GM19023 (cell line): ENCODE measurements around the gene ADCYAP1R1.
A peak's percentile ranks its signal among the peaks of the same experiment; 100 is the strongest.

Source experiments
- ATAC-seq: cut with Tn5 transposase; IDR thresholded peaks from one replicate; pipeline ENCODE4 v1.9.1; 2021; ENCODE audit warnings: mild to moderate bottlenecking, moderate library complexity; ENCODE audit not compliant: unreplicated experiment

ADCYAP1R1 gene

DNA sequence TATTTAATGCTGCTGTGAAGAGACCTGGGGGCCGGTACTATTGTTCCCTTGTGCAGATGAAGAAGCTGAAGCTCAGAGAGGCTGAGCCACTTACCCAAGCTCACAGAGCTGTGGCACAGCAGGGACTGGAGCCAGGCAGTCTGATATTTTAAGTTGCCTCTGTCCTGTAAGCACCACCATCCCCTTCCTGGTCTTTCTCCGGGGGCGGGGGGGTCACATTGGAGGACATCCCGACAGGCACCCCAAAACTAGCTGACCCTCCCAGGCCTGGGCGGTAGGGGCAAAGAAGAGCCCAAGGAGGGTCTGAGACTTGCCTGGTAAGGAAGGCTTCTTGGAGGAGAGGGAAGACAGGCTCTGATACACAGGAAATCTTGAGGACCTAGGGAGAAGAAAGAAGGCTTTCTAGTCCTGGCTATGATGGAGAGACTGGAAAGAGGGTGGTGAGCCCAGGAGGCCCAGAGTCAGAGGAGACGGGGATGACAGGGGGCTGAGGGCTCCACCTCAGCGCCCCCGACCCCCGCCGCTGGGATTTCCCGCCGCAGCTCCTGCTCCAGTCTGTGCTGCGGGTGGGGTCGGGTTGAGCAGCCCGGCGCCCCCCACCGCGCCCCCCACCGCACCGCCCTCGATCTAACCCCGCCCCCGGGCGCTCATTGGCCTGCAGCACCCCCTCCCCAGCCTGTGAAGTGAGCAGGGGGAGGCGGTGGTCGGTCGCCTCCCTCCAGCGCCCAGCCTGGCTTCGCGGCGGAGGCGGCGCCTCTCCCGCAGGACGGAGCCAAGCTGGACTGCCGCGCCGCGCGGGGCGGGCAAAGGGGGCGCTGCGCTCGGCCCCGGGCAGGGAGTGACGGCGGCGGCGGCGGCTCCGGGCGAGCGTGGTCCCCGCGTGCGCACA, at the start of gene ADCYAP1R1:
ADCYAP1R1 (plus strand) TSS at position 711 of the 889 bp plus-strand sequence. CDS start 10,957 bp downstream, outside the sequence.
- ATAC-seq: no peak

DNA sequence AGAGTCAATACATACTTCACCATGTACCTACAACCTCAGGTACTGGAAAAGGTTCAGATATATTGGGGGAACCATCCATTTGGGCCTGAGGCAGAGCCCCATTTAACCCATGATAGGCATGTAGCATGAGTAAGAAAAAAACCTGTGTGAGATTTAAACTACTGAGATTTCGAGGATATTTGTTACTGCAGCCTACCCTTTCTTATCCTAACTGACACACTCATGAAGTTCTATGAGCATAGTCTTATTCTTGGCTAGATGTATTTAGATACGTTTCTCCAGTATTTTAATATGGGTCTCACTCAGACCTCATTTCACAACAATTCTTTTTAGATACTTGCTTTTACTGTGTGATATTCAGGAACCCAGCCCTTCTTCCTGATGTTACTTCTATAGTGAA, 49.0 kb upstream of the ADCYAP1R1 start:
- ATAC-seq: no peak

DNA sequence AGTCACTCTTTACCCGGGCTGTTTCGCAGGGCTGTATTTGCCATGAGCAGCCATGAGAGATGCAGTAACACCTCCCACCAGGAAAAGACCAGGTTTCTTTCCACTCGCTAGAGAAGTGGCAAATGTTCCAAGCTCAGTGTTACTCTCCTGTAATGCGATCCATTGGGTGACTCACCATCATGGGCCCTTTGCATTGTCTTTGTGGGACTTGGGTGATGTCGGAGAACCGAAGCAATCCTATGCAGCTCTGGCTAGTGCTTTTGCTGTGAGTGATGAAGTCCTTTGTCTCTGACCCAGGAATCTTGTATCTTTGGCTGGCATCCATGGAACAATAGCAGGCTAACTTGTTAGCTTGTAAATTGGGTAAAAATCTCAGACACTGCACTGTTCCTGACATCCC, 48.4 kb upstream of the ADCYAP1R1 start:
- no peak for ATAC-seq

DNA sequence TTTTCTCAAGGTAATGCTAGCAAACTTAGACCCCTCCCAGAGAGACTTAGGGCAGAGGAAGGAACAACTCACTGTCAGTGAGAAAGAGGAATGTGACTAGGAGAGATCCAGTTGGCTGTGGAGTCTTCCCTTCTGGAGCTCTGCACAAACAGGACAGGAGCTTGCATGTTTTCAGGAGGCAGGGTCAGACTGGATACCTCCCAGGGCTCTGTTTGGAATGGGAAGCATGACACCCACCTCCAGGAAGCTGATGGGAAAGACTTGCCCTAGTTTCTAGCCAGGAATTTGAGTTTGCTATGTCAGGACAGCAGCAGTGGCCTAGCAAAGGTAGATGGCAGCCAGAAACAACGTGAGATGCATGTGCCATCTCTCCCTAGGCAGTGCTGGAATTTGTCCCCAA, 47.7 kb upstream of the ADCYAP1R1 start:
- no peak for ATAC-seq

DNA sequence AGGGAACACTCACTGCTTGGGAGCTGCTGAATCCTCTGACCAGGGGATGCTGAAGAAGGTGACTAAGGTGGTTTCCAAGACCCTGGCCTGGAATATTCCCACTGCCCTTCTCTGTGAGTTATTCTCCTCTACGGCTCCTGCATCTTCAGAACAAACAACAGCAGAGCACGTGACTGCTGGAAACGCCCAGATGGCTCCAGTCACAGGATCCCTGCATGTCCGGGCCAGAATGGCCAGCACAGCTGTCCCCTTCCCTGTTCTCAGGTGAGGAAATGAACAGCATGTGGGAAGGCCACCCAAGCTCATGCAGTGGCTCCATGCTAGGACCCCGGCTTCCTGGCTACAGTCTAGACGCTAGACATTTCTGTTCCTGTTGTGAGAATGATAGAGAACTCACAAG, 45.3 kb upstream of the ADCYAP1R1 start:
- no peak for ATAC-seq

DNA sequence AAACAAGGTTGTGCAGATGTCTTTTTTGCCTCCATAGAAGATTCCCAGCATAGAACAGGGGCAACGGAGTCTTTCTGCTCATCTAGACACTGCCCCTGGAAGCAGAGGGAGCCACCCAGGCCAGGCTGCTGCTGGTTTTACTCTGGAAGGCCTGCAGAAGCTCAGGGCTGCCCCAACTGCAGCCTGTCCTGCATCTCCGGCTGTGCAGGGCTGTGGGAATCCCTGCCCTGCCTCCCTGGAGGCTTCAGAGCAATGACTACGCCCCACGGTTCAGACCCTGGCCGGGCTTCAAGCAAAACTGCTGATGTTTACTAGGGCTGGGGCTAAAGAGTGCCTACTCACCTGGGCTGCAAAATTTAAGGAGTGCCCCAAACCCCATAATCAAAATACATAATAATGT, 44.5 kb upstream of the ADCYAP1R1 start:
- ATAC-seq: no peak

DNA sequence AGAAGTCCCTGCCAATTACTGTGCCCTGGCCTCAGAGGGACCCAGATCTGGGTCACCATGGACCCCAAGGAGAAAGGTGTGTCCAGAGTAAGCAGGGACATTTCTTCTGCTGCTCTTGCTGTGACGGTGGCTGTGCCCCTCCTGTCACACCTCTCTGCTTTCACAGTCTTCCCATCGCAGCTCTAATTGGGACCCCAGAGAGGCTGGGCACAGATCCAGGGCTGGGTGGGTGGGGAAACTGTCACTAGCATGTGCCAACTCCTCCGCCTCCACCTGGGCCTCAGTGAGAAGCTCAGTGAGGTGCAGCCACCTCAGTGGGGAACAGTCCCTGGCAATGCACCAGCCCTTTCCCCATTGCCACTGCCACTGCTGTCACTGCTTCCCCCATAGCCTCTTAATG, 37.3 kb upstream of the ADCYAP1R1 start:
- no peak for ATAC-seq

DNA sequence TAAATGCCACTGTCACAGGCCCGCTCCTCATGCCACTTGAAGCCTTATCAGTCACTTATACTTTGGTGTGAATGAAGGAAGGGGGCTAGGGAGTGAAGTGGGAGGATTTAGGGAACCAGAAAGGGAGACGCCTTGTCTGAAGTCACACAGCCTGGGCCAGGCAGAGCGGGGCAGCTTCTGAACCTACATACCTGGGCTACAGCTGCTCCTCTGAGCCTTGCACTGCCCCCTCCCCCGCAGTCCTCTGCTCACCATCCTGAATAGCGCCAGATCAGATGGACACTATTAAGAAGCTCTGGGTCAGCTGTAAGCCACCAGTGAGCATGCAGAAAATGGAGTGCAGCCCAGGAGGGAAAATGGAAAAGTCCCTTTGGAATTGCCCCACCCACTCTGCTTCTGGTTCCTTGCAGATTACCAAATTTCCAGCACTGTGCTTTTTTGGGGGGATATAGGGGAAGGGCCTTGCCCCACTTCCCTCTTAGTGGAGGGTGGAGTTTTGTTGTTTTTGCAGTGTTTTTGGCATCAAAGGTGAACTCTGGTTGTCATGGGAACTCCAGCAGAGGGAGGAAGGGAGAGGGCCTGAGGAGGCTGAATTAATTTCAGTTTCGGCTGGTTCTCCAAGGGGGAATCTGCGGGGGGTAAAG, 35.0 kb upstream of the ADCYAP1R1 start:
- ATAC-seq: no peak

DNA sequence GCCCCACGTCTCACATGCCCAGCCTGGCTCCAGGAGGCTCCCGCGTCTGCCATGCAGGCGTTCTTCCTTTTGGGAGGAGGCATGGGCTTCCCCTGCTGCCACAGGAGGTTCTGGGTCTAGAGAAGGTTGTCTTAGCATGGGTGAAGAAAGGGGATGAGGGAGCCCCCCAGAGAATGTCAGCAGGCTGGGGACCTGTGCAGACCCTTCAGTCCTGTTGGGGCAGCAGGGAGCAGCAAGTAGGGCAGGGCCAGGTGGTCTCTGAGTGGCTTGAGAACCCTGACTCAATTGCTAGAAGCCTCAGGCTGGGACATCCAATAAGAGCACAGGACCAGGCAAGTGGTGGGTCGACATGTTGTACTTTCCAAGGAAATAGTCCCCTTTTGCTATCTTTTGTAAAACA, 34.4 kb upstream of the ADCYAP1R1 start:
- no peak for ATAC-seq

DNA sequence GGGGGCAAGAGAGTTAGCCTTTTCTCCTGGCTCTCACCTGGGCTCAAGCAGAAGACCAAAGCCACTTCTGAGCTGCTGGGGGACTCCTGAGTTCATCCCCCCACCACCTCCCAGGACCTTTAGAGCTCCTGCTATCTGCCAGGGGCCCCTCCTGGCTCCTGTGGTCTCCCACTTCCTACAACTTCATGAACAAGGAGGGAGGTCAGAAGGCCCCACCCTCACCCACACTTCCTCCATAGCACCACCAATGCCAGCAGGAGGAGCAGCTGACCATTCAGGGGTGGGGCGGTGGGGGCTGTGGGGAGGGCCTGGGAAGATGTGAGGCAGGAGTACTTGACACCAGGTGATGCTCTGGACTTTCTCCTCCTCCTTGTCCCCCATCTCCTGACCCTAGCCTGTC, 32.6 kb upstream of the ADCYAP1R1 start:
- ATAC-seq: no peak

DNA sequence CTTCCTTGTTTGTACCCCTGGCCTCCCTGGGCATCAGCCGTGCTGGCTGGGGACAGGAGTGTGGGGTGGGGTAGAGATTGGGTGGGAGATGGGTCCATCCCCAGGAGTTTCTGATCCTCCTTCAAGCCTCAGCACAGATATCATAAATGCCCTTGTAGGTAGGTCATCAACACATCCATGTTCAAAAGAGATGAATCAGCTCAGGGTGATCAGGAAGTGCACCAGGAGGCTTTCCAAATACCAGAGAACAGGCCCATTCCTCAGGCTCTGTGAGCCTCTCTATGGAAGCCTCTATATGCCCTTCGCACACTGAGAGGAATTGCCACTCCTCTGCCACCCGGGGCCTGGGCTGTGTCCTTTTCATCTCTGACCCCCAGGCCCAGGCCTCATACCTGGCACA, 31.9 kb upstream of the ADCYAP1R1 start:
- no peak for ATAC-seq

DNA sequence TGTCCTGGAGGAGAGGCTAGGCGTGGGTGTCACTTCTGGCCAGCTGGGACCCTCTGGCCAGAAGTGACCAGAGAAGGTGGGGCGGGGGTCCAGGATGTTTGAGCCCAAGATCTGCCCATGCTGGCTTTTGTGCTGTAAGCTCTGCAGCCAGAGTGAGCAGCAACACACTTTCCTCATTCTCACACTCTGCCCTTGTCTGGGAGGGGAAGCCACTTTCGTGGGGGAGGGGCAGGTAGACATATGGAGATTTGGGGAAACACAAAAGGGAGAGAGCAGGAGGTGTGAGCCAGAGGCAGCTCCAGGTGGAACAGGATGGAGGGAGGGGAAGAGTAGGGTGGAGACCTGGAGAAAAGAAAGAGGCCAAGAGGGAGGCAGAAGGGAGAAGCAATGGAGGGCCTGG, 31.5 kb upstream of the ADCYAP1R1 start:
- ATAC-seq: no peak

DNA sequence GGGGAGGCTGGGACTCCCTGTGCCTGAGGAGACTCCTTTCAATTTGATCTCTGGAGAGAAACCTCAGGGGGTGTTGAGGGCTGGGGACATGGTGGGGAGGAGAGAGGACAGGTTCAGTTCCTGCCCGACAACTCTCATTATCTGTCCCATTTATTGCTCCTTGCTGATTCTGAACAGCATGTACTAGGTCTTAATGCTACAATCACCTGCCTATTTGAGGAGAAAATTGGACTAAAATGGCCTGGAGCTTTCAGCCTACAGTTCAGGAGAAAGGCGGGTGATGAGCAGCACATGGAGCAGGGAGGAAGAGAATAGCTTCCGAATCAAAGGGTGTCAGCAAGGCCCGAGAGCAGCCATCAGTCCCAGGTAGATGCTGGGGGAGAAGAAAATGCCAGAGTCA, 30.0 kb upstream of the ADCYAP1R1 start:
- no peak for ATAC-seq

DNA sequence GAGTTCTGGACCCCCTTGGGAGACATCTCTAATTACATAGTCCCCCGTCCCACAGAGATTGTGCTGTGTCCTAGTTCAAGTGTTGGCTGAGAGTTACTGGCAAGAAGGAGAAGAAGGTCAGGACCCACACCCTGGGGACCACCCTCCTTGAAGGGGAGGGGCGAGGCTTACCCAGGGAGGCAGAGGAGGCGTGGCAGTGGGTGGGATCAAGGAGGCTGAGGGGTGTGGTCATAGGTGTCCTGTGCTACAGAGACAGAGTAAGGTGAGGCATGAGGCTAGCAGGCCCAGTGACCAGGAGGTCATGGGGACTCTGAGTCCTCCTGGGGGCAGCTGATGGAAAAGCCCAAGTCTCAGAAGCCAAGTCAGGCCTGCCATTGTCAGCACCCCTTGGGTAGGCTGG, 29.4 kb upstream of the ADCYAP1R1 start:
- no peak for ATAC-seq

DNA sequence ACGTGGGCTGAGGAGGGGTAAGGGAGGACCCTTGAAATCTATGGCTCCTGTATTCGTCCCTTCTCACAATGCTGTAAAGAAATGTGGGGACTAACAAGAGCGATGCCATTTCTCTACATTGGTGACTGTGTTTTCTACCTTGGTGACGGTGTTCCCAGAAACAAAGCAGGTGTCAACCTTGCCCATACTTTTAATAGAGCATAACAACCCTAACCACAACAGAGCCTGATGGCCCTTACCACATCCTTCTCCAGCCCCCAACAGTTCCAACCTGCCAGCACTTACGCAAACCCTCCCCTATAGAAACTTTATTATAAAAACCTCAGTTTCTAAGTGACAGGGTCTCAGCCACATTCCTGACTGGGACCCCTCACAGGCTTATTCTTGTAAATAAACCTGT, 28.2 kb upstream of the ADCYAP1R1 start:
- ATAC-seq: no peak

DNA sequence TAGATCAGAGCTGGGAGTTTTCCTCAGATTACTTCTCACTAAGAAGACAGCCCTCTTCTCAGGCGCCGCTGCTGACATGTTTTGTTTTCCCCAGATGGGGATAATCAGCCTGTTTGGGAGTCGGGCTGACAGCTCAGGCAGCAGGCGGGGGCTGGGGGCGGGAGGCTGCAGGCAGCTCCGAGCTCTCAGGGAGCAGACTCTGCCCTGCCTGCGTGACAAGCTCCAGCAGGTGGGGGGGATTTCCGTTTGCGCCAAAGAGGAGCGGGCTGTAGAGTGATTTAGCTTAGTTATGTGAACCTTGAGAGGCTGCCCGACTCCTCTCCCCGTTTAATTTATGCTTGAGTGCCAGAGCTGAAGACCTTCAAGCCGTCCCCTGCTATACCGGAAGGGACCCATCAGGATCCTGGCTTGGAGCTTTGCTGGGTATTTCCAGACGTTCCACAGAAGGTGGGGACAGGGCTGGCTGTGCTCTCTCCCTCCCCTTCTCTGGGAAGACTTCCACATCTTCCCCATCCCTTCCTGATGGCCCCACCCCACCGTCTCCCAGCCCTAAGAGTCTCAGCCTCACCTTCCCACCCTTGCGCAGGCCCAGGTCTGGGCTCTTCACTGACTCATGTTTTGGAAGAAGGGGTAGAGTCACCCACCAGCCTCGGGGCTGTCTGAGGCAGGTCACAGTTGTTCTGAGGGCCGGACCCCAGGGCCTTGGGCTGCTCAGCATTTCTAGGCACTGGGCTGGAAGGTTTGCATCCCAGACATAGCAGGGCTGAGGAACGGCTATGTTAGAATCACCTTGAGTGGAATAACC, 24.7 kb upstream of the ADCYAP1R1 start:
- peak; percentile 48 for ATAC-seq

DNA sequence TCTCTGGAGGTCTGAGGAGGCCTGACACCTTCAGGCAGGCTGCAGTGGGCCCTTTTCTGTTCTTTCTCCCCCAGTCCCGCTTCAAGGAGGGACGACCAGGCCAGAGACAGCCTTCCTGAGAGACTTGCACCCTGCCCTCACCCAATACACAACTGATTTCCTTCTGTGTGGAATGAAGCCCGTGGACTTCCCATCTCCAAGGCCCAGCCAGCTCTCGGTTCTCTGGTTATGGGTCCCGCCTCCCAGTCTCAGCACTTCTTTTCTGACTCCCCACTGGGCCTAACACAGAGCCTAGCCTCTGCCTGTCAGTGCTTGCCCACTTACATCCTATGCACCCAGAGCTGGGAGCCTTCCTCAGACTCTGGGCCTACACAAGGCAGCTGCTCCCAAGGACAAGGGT, 24.1 kb upstream of the ADCYAP1R1 start:
- no peak for ATAC-seq

DNA sequence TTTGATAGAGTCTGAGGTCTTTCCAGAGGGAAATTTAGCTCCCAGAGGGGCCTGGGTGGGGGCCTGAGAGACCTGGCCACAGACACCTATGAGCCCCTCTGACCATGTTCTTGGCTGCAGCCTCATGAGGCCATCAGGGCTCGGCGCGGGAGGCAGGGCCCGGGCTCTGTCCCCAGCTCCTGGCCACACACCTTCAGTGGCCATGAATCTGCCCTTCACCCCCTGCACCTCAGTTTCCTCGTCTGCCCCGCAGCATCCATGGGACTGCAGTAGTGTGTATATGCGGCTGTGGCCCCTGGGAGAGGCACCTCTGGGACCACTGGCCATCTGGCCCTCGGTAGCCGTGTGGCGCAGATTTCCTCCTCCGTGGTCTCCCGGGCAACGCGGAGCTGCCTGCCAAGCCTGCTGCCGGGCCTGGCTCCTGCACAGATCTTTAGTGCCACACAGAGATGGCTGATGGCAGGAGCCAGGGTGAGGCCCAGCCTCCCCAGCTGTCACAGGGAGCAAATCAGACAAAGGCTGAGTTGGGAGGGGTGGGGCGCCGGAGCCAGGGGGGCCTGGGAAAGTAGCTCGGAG, 23.6 kb upstream of the ADCYAP1R1 start:
- ATAC-seq: no peak

DNA sequence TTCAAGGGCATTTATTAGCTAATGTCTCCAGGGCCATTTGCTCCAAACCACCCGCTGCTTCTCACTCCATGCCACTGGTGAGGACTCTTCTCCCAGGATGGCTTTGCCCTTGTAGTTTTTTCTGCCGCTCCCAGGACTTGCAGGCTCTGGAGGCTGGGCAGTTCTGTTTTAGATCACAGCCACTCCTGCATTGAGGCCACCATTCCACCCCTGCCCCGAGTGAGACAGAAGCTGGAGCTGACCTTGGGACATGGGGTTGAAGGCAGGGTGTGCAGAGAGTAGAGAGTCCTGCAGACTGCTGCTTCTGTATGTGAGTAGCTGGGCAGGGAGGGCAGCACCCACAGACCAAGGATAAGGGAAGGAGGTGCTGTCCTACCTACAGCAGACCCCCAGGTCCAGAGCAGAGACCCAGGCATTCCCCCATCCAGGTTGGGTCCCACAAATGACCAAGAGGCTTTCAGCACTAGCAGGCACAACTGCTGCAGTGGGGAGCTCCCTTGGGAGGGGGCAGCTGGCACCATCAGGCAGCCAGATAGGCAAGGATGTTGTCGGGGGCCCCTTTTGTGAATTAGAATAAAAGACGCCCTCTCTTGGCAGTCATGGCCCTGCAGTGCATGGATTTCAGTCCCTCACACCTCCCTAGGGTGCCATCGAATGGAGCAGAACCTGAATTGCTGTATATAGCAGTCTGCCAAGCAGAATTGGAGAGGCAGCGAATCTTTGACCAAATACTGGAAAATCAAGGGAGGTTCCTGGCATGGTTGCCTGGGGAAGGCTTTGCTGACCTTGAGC, 22.7 kb upstream of the ADCYAP1R1 start:
- no peak for ATAC-seq

DNA sequence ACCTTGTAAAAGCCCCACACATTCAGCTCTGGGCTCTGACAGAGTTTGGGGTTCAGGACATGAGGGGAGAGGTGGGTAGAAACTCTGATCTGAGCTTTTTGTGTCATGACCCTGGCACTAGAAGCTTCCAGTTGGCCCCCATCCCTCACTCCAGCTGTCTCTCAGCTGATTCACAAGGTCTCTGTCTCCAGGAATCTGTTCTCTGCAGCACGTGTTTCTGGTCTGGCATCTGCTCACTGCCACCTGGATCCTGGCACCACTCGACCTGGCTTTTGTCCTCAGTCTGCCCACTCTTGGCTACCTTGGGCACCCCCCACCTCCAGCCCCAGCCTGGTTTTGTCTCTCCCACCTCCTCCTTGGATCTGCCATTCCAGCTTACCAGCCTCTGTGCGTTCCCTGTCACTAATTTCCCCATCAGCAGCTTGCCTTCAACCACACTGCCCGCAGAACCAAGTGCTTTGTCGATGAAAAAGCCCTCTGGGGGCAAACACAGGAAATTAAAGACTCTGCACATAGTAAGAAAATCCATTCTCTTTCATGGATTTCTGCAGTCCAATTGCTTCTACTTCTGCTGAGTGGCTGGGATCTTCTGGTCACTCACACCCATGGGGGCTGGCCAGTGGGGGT, 18.3 kb upstream of the ADCYAP1R1 start:
- no peak for ATAC-seq
